RWPE1 (cell line): ENCODE results near the gene PEX7.
A peak's percentile ranks its signal among the peaks of the same experiment; 100 is the strongest.
"Not testable (repeated sequence)": the region's sequence is repeated elsewhere in the genome, so short reads cannot be mapped to it uniquely, and the experiment has no call there.

Experiments used
- CTCF ChIA-PET: fragments of 350-600 bp; sonication (Branson Sonifier 250); formaldehyde crosslinking; extraction: SDS; loops from one replicate; lab custom pipeline; 2021; lab: Yijun Ruan, JAX
- POLR2A ChIA-PET: fragments of 400-600 bp; formaldehyde crosslinking; extraction: SDS; loops from one replicate; lab custom pipeline; 2020; ENCODE audit warnings: antibody characterized with exemption; ENCODE audit not compliant: low non-redundant PET; lab: Yijun Ruan, JAX
- DNase-seq: peaks from one replicate; pipeline ENCODE4 v3.0.0; 2012; ENCODE audit warnings: low spot score
- H3K27ac ChIP-seq: fragments of 450-650 bp; 2 replicates; pipeline ENCODE4 v1.5.1; 2017
- TF ChIP-seq, protein P1 (sequence below): fragments of 450-650 bp; conservative IDR thresholded peaks from 2 replicates; pipeline ENCODE4 v1.5.1; 2017; ENCODE audit warnings: low read depth, mild to moderate bottlenecking

The PEX7 gene

DNA sequence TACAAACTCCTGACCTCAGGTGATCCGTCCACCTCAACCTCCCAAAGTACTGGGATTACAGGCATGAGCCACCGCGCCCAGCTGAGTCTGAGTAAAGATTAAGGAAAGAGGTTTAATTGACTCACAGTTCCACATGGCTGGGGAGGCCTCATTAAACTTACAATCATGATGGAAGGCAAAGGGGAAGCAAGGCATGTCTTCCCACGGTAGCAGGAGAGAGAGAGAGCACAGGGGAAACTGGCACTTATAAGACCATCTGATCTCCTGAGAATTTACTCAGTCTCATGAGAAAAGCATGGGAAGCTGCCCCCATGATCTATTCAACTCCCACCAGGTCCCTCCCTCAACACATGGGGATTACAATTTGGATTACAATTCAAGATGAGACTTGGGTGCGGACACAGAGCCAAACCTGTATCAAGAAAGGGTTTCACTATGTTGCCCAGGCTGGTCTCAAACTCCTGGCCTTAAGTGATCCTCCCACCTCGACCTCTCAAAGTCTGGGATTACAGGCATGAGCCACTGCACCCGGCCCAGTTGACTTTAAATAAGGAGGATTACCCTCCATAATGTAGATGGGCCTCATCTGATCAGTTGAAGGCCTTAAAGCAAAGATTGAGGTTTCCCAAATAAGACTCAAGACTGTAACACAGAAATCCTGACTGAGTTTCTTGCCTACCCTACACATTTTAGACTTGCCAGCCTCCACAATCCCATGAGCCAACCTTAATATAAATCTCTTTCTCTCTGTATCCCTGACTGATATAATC lies 13.1 kb upstream of the PEX7 start:
- ChIA-PET POLR2A (no interaction called here), CTCF (interaction anchor here (0.6 kb wide), 1 partner anchor 879 kb away, joined by 3 read pairs; no protein-coding TSS in a partner anchor)
- DNase-seq, result no peak
- H3K27ac ChIP-seq, result no peak overlapping the region
- TF ChIP-seq, protein P1, sequence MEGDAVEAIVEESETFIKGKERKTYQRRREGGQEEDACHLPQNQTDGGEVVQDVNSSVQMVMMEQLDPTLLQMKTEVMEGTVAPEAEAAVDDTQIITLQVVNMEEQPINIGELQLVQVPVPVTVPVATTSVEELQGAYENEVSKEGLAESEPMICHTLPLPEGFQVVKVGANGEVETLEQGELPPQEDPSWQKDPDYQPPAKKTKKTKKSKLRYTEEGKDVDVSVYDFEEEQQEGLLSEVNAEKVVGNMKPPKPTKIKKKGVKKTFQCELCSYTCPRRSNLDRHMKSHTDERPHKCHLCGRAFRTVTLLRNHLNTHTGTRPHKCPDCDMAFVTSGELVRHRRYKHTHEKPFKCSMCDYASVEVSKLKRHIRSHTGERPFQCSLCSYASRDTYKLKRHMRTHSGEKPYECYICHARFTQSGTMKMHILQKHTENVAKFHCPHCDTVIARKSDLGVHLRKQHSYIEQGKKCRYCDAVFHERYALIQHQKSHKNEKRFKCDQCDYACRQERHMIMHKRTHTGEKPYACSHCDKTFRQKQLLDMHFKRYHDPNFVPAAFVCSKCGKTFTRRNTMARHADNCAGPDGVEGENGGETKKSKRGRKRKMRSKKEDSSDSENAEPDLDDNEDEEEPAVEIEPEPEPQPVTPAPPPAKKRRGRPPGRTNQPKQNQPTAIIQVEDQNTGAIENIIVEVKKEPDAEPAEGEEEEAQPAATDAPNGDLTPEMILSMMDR, result no peak

DNA sequence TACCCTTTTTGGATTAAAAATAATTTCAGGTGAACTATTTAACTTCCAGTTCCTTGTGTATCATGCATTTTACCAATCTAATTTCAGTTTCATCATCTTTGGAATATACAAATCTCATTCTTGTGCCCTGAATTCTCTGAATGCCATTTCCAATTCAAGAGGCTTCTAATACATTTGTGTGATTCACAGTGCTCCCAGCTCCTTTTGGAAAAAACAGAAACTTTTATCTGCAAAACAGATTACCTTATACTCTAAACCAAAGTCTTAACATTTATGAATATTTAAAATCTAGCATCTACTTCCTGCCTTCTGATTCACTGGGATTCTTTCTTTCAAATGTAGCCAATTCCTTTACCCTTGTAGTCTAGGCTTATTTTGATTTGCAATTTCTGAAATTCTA lies 11.1 kb upstream of the PEX7 start:
- TF ChIP-seq, protein P1, result no peak
- POLR2A ChIA-PET, result no interaction called here
- CTCF ChIA-PET, result no interaction called here
- no peak overlapping the region for H3K27ac ChIP-seq
- DNase-seq, result no peak

DNA sequence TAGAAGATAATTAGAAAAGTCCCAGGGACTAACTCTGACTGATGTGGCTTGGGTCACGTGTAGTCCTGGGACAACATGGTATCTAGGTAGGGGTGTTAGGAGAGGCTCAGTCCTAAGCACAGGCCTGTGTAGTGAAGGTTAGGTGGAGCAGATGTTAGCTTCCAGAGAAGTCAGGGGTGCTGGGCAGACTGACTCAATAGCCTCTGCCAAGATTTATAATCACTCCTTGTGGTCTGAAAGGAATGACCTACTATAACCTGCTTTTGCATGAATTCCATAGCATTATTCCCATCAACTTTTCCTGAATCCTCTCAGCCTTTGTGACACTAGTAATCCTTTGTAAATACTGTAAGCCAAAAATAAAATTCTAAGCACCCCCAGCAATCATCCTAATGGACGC lies 10.2 kb upstream of the PEX7 start:
- no peak for DNase-seq
- no peak overlapping the region for H3K27ac ChIP-seq
- ChIA-PET CTCF (no interaction called here), POLR2A (no interaction called here)
- TF ChIP-seq, protein P1, result no peak

DNA sequence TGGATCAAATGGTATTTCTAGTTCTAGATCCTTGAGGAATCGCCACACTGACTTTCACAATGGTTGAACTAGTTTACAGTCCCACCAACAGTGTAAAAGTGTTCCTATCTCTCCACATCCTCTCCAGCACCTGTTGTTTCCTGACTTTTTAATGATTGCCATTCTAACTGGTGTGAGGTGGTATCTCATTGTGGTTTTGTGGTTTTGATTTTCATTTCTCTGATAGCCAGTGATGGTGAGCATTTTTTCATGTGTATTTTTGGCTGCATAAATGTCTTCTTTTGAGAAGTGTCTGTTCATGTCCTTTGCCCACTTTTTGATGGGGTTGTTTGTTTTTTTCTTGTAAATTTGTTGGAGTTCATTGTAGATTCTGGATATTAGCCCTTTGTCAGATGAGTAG lies 6.8 kb upstream of the PEX7 start:
- H3K27ac ChIP-seq, POLR2A ChIA-PET, DNase-seq, CTCF ChIA-PET: not testable (repeated sequence)

DNA sequence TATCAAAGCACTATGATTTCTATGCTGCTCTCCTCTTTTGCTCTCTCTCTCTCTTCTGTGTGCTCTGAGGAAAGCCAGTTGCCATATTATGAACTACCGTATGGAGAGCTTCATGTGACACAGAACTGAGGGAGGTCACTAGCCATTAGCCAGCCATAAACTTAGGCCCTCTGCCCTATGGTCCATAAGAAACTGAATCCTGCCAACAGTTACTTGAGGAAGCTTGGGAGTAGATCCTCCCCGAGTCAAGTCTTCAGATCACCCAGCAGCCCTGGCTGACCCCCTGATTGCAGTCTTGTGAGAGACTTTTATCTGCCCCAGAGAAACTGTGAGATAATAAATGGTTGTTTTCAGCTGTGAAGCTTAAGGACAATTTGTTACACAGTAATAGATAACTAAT lies 5.7 kb upstream of the PEX7 start:
- POLR2A ChIA-PET, result no interaction called here
- TF ChIP-seq, protein P1, result no peak
- H3K27ac ChIP-seq, result no peak overlapping the region
- CTCF ChIA-PET, result no interaction called here
- no peak for DNase-seq

DNA sequence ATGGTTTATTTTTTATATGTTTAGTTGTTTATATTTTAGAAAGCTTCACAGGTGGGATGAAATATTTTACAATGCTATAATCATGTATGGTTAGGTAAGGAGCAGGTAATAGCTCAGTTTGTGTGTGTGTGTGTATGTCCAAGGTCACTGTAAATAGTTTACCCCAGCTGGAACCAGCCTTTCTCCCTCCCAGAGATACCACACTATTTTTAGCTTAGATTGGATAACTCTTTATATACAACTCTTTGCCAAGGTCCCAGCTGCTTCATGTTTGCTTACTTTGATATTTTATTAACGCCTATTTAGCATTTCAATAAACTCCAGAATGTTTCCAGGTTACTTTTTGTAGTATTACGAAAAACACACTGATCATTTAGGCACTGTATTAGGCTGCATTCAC lies 1.8 kb upstream of the PEX7 start:
- TF ChIP-seq, protein P1, result no peak
- ChIA-PET POLR2A (no interaction called here), CTCF (interaction anchor here (0.7 kb wide), 1 partner anchor 193 kb away, joined by 8 read pairs; no protein-coding TSS in a partner anchor)
- no peak for DNase-seq
- H3K27ac ChIP-seq, result no peak overlapping the region

DNA sequence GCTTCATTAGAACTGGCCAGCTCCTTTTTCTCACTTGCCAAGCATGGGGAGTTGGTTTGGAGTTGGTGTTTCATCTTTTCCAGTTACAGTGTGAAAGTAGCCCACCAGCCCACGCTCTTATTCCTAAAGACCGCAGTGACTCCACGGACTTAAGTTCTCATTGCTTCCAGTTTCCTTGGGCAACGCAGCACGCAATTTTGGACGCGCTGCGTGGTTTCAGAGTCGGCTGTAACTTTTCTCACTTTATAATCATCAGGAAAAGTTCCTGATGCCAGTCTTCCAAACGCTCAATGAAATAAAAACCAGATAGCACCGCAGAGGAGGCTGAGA lies 381 bp upstream of the PEX7 start:
- ChIA-PET POLR2A (interaction anchor here (0.7 kb wide), 1 partner anchor 30 kb away, joined by 3 read pairs; the partner anchor contains the start of gene MAP3K5), CTCF (interaction anchor here (0.7 kb wide), 1 partner anchor 820 kb away, joined by 3 read pairs; no protein-coding TSS in a partner anchor)
- peak; percentile 3 for DNase-seq
- peak overlapping the region; percentile 79 for H3K27ac ChIP-seq
- TF ChIP-seq, protein P1, result no peak
